Parathyroid adenoma (tissue), 2 donors: Measurements from ENCODE around the gene NKIRAS2.

Experiments used
- H2AFZ ChIP-seq: fragments of 300-600 bp; sonication (generic); one replicate; pipeline ENCODE4 v1.7.0; 2017; ENCODE audit warnings: antibody characterized with exemption, mild to moderate bottlenecking
- H3K27ac ChIP-seq: fragments of 300-600 bp; sonication (generic); one replicate; pipeline ENCODE4 v1.7.0; 2017
- H3K27me3 ChIP-seq: fragments of 300-600 bp; sonication (generic); one replicate; pipeline ENCODE4 v1.7.0; 2017; ENCODE audit warnings: low read length; ENCODE audit not compliant: control insufficient read depth, insufficient read depth
- H3K36me3 ChIP-seq: fragments of 300-600 bp; sonication (generic); one replicate; pipeline ENCODE4 v1.7.0; 2017; ENCODE audit warnings: low read length; ENCODE audit not compliant: control insufficient read depth, insufficient read depth
- H3K4me1 ChIP-seq: fragments of 300-600 bp; sonication (generic); one replicate; pipeline ENCODE4 v1.7.0; 2017; ENCODE audit warnings: control low read depth
- H3K4me2 ChIP-seq: fragments of 300-600 bp; sonication (generic); one replicate; pipeline ENCODE4 v1.7.0; 2017; ENCODE audit warnings: low read length
- H3K4me3 ChIP-seq: fragments of 300-600 bp; sonication (generic); one replicate; pipeline ENCODE4 v1.7.0; 2017; ENCODE audit warnings: low read depth, low read length
- H3K79me2 ChIP-seq: fragments of 300-600 bp; sonication (generic); one replicate; pipeline ENCODE4 v1.7.0; 2017; ENCODE audit warnings: control low read depth
- H3K9ac ChIP-seq: fragments of 300-600 bp; sonication (generic); one replicate; pipeline ENCODE4 v1.7.0; 2017; ENCODE audit warnings: mild to moderate bottlenecking
- H3K9me3 ChIP-seq: fragments of 300-600 bp; sonication (generic); one replicate; pipeline ENCODE4 v1.7.0; 2017; ENCODE audit warnings: low read length; ENCODE audit not compliant: control insufficient read depth
- CTCF ChIP-seq: fragments of 300-600 bp; sonication (generic); IDR thresholded peaks from one replicate; pipeline ENCODE4 v1.7.0; 2017; ENCODE audit warnings: antibody characterized with exemption, mild to moderate bottlenecking
- donor health status: primary hyperparathyroidism.

The NKIRAS2 gene

GRCh38 chr17:42052346-42052877 lies 32.5 kb downstream of the NKIRAS2 start:
- no peak for TF ChIP-seq CTCF
- H3K9ac ChIP-seq, result no peak overlapping the region
- no peaks in the 10 kb centered on the region for H3K36me3 ChIP-seq
- H3K79me2 ChIP-seq, result no peaks in the 10 kb centered on the region
- no peak overlapping the region for H3K27ac ChIP-seq
- H3K4me1 ChIP-seq, result peaks cover 4% of the 10 kb centered on the region
- H2AFZ ChIP-seq, result no peak overlapping the region
- H3K4me2 ChIP-seq, result no peak overlapping the region
- H3K9me3 ChIP-seq, result no peaks in the 10 kb centered on the region
- no peaks in the 10 kb centered on the region for H3K27me3 ChIP-seq
- no peak overlapping the region for H3K4me3 ChIP-seq

- Histone ChIP-seq H3K4me1 (peaks cover 4% of the 10 kb centered on the region), H3K9ac (no peak overlapping the region), H3K27ac (no peak overlapping the region), H3K27me3 (no peaks in the 10 kb centered on the region), H2AFZ (no peak overlapping the region), H3K9me3 (no peaks in the 10 kb centered on the region), H3K36me3 (no peaks in the 10 kb centered on the region), H3K4me2 (no peak overlapping the region), H3K79me2 (no peaks in the 10 kb centered on the region), H3K4me3 (no peak overlapping the region)
- TF ChIP-seq CTCF, result no peak
Observed at GRCh38 chr17:42053731-42054500, 34.0 kb downstream of the NKIRAS2 start.

GRCh38 chr17:42055027-42055426 lies 35.1 kb downstream of the NKIRAS2 start:
- H3K27ac ChIP-seq, result no peak overlapping the region
- no peak for TF ChIP-seq CTCF
- H3K27me3 ChIP-seq, result no peaks in the 10 kb centered on the region

GRCh38 chr17:42055496-42055895 lies 35.6 kb downstream of the NKIRAS2 start:
- Histone ChIP-seq H3K27me3 (no peaks in the 10 kb centered on the region), H3K9me3 (no peaks in the 10 kb centered on the region), H2AFZ (no peak overlapping the region), H3K4me3 (no peak overlapping the region), H3K36me3 (no peaks in the 10 kb centered on the region), H3K4me1 (no peaks in the 10 kb centered on the region), H3K9ac (no peak overlapping the region), H3K27ac (no peak overlapping the region), H3K79me2 (no peaks in the 10 kb centered on the region), H3K4me2 (no peak overlapping the region)
- no peak for TF ChIP-seq CTCF

More at GRCh38 chr17:42055027-42055426, 35.1 kb downstream of the NKIRAS2 start:
- no peaks in the 10 kb centered on the region for H3K4me1 ChIP-seq
- H3K79me2 ChIP-seq, result no peaks in the 10 kb centered on the region
- H2AFZ ChIP-seq, result no peak overlapping the region
- no peak overlapping the region for H3K4me3 ChIP-seq
- H3K9me3 ChIP-seq, result no peaks in the 10 kb centered on the region
- no peak overlapping the region for H3K9ac ChIP-seq
- no peak overlapping the region for H3K4me2 ChIP-seq
- H3K36me3 ChIP-seq, result no peaks in the 10 kb centered on the region

- Histone ChIP-seq H3K9ac (no peak overlapping the region), H3K27ac (no peak overlapping the region), H3K4me3 (no peak overlapping the region), H3K27me3 (no peaks in the 10 kb centered on the region), H2AFZ (no peak overlapping the region), H3K4me2 (no peak overlapping the region), H3K79me2 (no peaks in the 10 kb centered on the region), H3K4me1 (no peaks in the 10 kb centered on the region), H3K9me3 (no peaks in the 10 kb centered on the region), H3K36me3 (no peaks in the 10 kb centered on the region)
- TF ChIP-seq CTCF, result no peak
Observed at GRCh38 chr17:42056635-42057034, 36.7 kb downstream of the NKIRAS2 start.
